ENCODE measurements around the gene ASB2. TPM values are rescaled to one million over a fixed set of nuclear protein-coding genes. Genes with fewer than 3 reads are reported as not detected.

Gene ASB2
- total and polyA plus RNA-seq, 2 of the 4 experiments (the other 2 are of a cell fraction): 0.54 to 0.77 TPM

DNA sequence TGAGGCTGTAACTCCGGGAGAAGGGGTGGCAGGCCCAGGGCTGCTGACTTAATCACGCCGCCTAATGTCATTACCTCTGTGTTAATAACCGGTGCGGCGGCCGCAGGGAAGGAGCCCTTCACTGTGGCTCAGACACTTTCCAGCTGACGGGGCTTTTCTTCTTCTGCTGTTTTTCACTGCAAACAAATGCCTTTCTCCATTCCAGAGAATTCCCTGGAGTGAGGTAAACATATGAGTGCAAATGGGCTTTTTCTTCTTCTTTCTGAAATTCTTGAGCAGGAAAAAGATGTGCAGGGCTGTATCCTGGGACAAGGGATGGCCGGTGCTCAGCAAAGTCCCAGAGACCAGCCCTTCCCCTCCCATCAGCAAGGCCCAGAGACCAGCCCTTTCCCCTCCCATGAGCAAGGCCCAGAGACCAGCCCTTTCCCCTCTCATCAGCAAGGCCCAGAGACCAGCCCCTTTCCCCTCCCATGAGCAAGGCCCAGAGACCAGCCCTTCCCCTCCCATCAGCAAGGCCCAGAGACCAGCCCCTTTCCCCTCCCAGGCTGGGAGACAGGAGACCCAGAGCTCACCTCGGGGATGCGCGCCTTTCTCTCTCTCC lies 82.6 kb downstream of the ASB2 start:
- peaks cover 22% of the 10 kb centered on the region for H3K27me3 ChIP-seq (ENCODE audit: control insufficient read depth, insufficient read depth, low read length)
- H2BK120ac ChIP-seq (ENCODE audit: low read depth, low read length): no peak overlapping the region
- H2AFZ ChIP-seq (replicated peaks; ENCODE audit: low read length, poor library complexity): no peak overlapping the region
- intact Hi-C loops (cut with micrococcal nuclease) (loop anchor here (1.0 to 2.0 kb wide), 2 partner anchors 239 to 686 kb away; partner anchors contain the start of genes GON7 and UBR7), in situ Hi-C loops (cut with MboI; ENCODE audit: low sequenced_read_pairs) (no loop called here), dilution Hi-C loops (cut with HindIII; ENCODE audit: low sequenced_read_pairs, unreplicated experiment) (no loop called here)
- H4K20me1 ChIP-seq (ENCODE audit: insufficient read depth, low read length): no peaks in the 10 kb centered on the region
- TF ChIP-seq, protein P1, sequence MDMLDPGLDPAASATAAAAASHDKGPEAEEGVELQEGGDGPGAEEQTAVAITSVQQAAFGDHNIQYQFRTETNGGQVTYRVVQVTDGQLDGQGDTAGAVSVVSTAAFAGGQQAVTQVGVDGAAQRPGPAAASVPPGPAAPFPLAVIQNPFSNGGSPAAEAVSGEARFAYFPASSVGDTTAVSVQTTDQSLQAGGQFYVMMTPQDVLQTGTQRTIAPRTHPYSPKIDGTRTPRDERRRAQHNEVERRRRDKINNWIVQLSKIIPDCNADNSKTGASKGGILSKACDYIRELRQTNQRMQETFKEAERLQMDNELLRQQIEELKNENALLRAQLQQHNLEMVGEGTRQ (IDR thresholded peaks at IDR 0.05; ENCODE audit: low read depth, low read length): no peak
- TF ChIP-seq RCOR1 (IDR thresholded peaks at IDR 0.05; ENCODE audit: insufficient replicate concordance, low read length) (no peak), POLR2A (IDR thresholded peaks at IDR 0.05; ENCODE audit: low read depth, low read length) (no peak), CEBPB (IDR thresholded peaks at IDR 0.05; ENCODE audit: low read depth, low read length) (no peak), NFE2L2 (IDR thresholded peaks at IDR 0.05; ENCODE audit: low read depth, low read length) (no peak), MAZ (IDR thresholded peaks at IDR 0.05; ENCODE audit: borderline replicate concordance, low read depth, low read length) (no peak), SMC3 (IDR thresholded peaks at IDR 0.05; ENCODE audit: low read depth, low read length) (no peak), BHLHE40 (IDR thresholded peaks at IDR 0.05; ENCODE audit: low read depth, low read length) (no peak), MXI1 (IDR thresholded peaks at IDR 0.05; ENCODE audit: borderline replicate concordance, low read depth, low read length) (no peak), RFX5 (IDR thresholded peaks at IDR 0.05; ENCODE audit: low read depth, low read length) (no peak), MAFK (IDR thresholded peaks at IDR 0.05; ENCODE audit: low read depth, low read length) (no peak)
- TF ChIP-seq, protein P2, sequence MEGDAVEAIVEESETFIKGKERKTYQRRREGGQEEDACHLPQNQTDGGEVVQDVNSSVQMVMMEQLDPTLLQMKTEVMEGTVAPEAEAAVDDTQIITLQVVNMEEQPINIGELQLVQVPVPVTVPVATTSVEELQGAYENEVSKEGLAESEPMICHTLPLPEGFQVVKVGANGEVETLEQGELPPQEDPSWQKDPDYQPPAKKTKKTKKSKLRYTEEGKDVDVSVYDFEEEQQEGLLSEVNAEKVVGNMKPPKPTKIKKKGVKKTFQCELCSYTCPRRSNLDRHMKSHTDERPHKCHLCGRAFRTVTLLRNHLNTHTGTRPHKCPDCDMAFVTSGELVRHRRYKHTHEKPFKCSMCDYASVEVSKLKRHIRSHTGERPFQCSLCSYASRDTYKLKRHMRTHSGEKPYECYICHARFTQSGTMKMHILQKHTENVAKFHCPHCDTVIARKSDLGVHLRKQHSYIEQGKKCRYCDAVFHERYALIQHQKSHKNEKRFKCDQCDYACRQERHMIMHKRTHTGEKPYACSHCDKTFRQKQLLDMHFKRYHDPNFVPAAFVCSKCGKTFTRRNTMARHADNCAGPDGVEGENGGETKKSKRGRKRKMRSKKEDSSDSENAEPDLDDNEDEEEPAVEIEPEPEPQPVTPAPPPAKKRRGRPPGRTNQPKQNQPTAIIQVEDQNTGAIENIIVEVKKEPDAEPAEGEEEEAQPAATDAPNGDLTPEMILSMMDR (conservative IDR thresholded peaks at IDR 0.05; ENCODE audit: low read depth, low read length): no peak
- no peak overlapping the region for H4K5ac ChIP-seq (ENCODE audit: low read depth, low read length)
- H3K27ac ChIP-seq (ENCODE audit: insufficient read depth, low read length): no peak overlapping the region
- no peak overlapping the region for H3K23ac ChIP-seq (ENCODE audit: low read depth, low read length)
- H2BK5ac ChIP-seq (ENCODE audit: low read depth, low read length, poor library complexity, severe bottlenecking): no peak overlapping the region
- H3K4me3 ChIP-seq (ENCODE audit: insufficient read depth, low read depth, low read length): no peak overlapping the region
- H3K56ac ChIP-seq (ENCODE audit: extremely low read depth, insufficient read depth, low read length): no peak overlapping the region
- H3K9ac ChIP-seq (ENCODE audit: low read depth, low read length): no peak overlapping the region
- no peak overlapping the region for H2BK15ac ChIP-seq (ENCODE audit: low read depth, low read length)
- no peaks in the 10 kb centered on the region for H3K36me3 ChIP-seq (ENCODE audit: control insufficient read depth, insufficient read depth, low read length)
- no peaks in the 10 kb centered on the region for H3K9me3 ChIP-seq (ENCODE audit: control insufficient read depth, insufficient read depth, low read length)
- no peaks in the 10 kb centered on the region for H3K4me1 ChIP-seq (ENCODE audit: control insufficient read depth, insufficient read depth, low read length)
- H3K9me1 ChIP-seq (ENCODE audit: insufficient read depth, low read length): no peaks in the 10 kb centered on the region
- ChIA-PET CTCF (interaction anchor here (0.7 kb wide), 1 partner anchor 23 kb away, joined by 3 read pairs; no protein-coding TSS in a partner anchor), POLR2A (ENCODE audit: unreplicated experiment) (no interaction called here)
- no peak overlapping the region for H2BK20ac ChIP-seq (ENCODE audit: low read depth, low read length)
- no peak overlapping the region for H4K8ac ChIP-seq (ENCODE audit: low read depth in 2 of 2, low read length in 2 of 2)
- no peak overlapping the region for H3K4me2 ChIP-seq (ENCODE audit: low read depth, low read length)
- no CpG with 5 or more reads among the region's 12 CpGs for WGBS, 2 experiments (ENCODE audit: extremely low coverage in 2 of 2, insufficient read length in 1 of 2)
- no peak overlapping the region for H2AK9ac ChIP-seq (replicated peaks; ENCODE audit: low read depth, low read length, poor library complexity)
- H3K14ac ChIP-seq (replicated peaks; ENCODE audit: low read depth, low read length): no peak overlapping the region
- H4K91ac ChIP-seq (ENCODE audit: insufficient read depth, low read depth, low read length): no peak overlapping the region
- no peak overlapping the region for H3K4ac ChIP-seq (ENCODE audit: low read depth, low read length)
- no peak overlapping the region for H2AK5ac ChIP-seq (ENCODE audit: low read depth, low read length)
- no peak for DNase-seq
- no TSS peak for BruUV-seq (replicated peaks)
- H3K18ac ChIP-seq (ENCODE audit: low read depth, low read length): no peak overlapping the region
- H3K79me1 ChIP-seq (ENCODE audit: low read depth in 1 of 2, low read length in 2 of 2): no peaks in the 10 kb centered on the region
- ATAC-seq (ENCODE audit: low read depth): no peak; the same call in 1 of the 2 replicates

All from IMR-90 (cell line).